Retinal pigment epithelial cell (primary cell): ENCODE data around the gene SELENOF.

Source experiments
- DNase-seq: peaks from one replicate; pipeline ENCODE4 v3.0.0-alpha.2; 2010; ENCODE audit warnings: low read depth
- H3K4me3 ChIP-seq: 2 replicates; pipeline ENCODE4 v1.5.1; 2011; ENCODE audit warnings: mild to moderate bottlenecking, low read length, control low read depth, moderate library complexity
- TF ChIP-seq, protein P1 (sequence below): conservative IDR thresholded peaks from 2 replicates; pipeline ENCODE4 v1.5.1; 2011; ENCODE audit warnings: low read depth, low read length, control low read depth, inconsistent platforms

The SELENOF gene

DNA sequence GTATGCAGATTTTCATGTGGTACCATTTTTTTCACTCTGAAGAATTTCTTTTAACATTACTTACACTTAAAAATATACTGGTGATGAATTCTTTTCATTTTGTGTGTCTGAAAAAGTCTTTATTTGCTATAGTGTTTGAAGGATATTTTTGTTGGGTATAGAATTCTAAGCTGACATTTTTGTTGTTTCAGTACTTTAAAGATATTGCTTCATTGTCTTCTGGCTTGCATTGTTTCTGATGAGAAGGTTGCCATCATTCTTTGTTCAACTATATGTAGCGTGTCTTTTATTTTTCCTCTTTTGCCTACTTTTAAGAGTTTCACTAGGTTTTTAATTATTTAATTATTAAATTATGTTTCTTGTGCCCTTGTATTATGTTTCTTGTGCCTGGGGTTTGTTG is 8.5 kb upstream of the SELENOF start:
- DNase-seq = no peak
- H3K4me3 ChIP-seq = no peak overlapping the region
- TF ChIP-seq, protein P1, sequence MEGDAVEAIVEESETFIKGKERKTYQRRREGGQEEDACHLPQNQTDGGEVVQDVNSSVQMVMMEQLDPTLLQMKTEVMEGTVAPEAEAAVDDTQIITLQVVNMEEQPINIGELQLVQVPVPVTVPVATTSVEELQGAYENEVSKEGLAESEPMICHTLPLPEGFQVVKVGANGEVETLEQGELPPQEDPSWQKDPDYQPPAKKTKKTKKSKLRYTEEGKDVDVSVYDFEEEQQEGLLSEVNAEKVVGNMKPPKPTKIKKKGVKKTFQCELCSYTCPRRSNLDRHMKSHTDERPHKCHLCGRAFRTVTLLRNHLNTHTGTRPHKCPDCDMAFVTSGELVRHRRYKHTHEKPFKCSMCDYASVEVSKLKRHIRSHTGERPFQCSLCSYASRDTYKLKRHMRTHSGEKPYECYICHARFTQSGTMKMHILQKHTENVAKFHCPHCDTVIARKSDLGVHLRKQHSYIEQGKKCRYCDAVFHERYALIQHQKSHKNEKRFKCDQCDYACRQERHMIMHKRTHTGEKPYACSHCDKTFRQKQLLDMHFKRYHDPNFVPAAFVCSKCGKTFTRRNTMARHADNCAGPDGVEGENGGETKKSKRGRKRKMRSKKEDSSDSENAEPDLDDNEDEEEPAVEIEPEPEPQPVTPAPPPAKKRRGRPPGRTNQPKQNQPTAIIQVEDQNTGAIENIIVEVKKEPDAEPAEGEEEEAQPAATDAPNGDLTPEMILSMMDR = no peak

DNA sequence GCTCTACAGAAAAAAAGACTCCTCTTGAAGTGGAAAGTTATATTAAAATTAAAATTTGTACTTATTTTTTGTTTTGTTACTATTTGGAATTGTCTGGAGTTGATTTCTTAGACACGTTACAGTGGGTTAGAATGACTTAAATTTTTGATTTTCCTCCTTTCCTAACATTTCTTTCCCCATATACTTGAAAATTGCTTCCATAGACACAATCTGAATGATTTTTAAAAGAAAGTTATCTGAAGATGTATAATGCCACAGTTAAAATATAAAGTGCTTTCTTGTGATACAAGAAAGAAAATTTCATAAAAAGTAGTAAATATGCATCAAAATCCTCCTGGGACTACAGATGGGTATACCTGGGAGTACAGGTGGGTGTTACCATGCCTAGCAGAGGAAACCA is 2.8 kb upstream of the SELENOF start:
- no peak overlapping the region for H3K4me3 ChIP-seq
- no peak for DNase-seq

DNA sequence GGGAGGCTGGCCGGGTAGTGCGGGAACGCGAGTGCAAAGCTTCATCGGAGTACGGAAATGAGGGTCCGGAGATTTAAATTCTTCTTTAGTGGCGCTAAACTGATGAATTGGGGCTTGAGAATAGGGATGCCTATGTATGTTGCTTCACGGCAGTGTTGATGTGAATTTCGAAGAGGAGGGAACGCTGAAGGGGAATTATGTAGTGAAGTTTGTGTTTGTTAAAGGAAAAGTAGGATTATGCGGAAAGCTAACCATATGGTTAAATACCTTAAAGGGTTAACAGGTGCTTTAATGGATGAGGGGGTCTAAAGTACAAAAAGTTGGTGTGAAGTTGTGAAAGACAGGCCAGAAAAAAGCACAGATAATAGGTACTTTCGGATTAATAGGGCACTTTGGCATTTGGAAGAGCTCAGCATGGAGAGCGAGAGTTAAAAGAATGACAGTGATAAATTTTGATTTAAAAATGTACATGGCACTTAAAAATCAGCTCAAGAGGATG is 1.9 kb upstream of the SELENOF start:
- H3K4me3 ChIP-seq = peak overlapping the region; percentile 86
- DNase-seq = no peak
- TF ChIP-seq, protein P1 = no peak

More for the DNA sequence above, 2.8 kb upstream of the SELENOF start:
- TF ChIP-seq, protein P1 = no peak

DNA sequence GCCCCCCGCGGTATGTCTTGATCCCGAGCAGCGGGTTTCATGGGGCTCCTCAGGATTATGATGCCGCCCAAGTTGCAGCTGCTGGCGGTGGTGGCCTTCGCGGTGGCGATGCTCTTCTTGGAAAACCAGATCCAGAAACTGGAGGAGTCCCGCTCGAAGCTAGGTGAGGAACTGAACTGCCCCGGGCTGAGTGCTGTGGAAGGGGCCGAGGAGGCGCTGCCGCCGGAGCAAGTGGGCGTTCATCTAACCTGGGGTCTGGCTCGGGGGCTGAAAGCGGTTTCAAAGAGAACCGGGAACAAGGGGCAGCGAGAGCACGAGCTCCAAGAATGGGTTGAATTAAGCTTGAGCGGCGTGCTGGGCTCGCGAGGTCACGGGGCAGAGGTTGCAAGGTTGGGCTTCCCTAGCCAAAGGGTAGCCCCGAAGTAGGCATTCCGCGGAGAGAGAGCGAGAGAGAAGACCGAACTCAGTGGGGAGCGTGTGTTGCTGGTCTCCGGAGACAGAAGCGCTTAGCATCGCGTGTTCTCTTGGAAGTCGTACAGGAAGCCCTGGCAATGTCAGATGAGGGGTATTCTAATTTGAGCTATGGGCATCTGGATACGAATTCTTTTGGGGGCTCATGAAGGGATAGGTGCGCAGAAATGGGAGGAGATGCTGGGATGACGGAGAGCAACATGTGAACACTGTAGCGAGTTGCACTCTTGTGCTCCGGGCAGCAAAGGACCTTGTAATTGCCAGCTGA is 1.2 kb upstream of the SELENOF start:
- DNase-seq = no peak
- TF ChIP-seq, protein P1 = no peak
- H3K4me3 ChIP-seq = peak overlapping the region; percentile 86

DNA sequence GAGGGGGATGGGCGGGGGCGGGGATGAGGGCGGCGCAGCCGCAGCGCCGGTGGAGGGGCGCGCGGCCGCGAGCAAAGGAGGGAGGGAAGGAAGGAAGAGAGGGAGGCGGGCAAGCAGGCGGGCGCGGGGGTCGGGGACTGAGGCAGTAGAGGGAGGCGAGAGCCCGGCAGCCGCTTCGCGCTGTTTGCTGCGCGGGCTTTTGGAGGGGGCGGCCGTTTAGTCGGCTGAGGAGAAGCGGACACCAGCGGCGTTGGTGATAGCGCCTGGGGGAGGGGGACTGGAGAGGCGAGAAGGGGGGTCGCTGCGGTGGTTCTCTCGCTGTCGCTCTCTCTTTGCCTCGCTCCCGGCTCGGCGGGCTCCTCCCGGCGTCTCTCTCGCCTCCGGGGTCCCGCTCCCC is 673 bp upstream of the SELENOF start, which contains the start of gene HS2ST1:
TSS of gene HS2ST1 (plus strand) at position 35 of the 397 bp plus-strand sequence.
- DNase-seq = no peak
- TF ChIP-seq, protein P1 = no peak
- H3K4me3 ChIP-seq = peak within 1 kb of the TSS; percentile 88

DNA sequence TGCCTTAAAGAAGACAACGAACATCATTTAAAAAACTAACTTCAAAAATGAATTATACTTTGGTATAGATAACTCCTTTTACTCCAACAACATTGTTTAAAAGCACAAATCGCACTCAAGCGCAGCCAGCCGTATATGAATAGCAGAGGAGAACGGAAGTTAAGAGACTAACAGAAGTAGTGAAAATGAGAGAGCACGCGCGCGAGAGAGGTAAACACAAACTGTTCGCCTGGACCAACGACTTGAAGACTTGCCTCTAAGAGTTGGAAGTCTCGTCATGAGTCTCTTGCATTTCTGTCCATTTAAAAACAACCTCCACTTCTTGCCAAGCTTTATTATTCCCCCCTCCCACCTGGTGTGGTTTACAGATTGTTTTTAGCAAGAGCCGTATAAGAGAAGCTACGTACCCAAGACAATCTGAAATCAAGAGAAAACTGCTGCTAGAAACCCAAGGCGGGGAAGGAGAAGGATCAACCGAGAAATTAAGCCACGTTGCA is 479 bp downstream of the SELENOF start:
- no peak for DNase-seq
- TF ChIP-seq, protein P1 = no peak
- H3K4me3 ChIP-seq = peak overlapping the region; percentile 88
